ENCODE data around the gene ATP13A3. TPM values are rescaled to one million over a fixed set of nuclear protein-coding genes. Genes with fewer than 3 reads are reported as not detected.
A peak's percentile ranks its signal among the peaks of the same experiment; 100 is the strongest.

The ATP13A3 gene
- total RNA-seq, 1 experiment from 2014 or later: 181 TPM

GRCh38 chr3:194379651-194380050 lies 107.2 kb downstream of the ATP13A3 start:
- CTCF ChIA-PET: interaction anchor here (0.6 kb wide), 1 partner anchor 127 kb away, joined by 8 read pairs; no protein-coding TSS in a partner anchor
- no peak overlapping the region for H3K27ac Mint-ChIP-seq (ENCODE audit: unreplicated experiment)
- no peaks in the 10 kb centered on the region for H3K4me1 Mint-ChIP-seq (ENCODE audit: low read depth, unreplicated experiment)
- no peak for DNase-seq
- H3K4me3 Mint-ChIP-seq (ENCODE audit: unreplicated experiment): no peak overlapping the region
- no peak for TF ChIP-seq CTCF (IDR thresholded peaks at IDR 0.05; ENCODE audit: insufficient read depth in 1 of 2, low read depth in 1 of 2, low read length in 1 of 2, severe bottlenecking in 1 of 2, unreplicated experiment in 1 of 2)
- Histone ChIP-seq H3K36me3 (ENCODE audit: control insufficient read depth, insufficient read depth, low read length) (no peaks in the 10 kb centered on the region), H3K27me3 (replicated peaks; ENCODE audit: control insufficient read depth, insufficient read depth, low read length) (no peaks in the 10 kb centered on the region), H3K4me1 (no peaks in the 10 kb centered on the region), H3K9me3 (no peaks in the 10 kb centered on the region), H3K4me3 (ENCODE audit: low read depth, low read length) (no peak overlapping the region)
- no peaks in the 10 kb centered on the region for H3K36me3 Mint-ChIP-seq (ENCODE audit: insufficient read depth, unreplicated experiment)
- no TSS peak for BruUV-seq (replicated peaks)
- no peaks in the 10 kb centered on the region for H3K27me3 Mint-ChIP-seq (ENCODE audit: insufficient read depth, unreplicated experiment)
- intact Hi-C loops (cut with micrococcal nuclease; ENCODE audit: unreplicated experiment): no loop called here
- POLR2A ChIA-PET: no interaction called here
- H3K9me3 Mint-ChIP-seq (ENCODE audit: unreplicated experiment): no peaks in the 10 kb centered on the region

GRCh38 chr3:194379231-194379630 lies 107.6 kb downstream of the ATP13A3 start:
- no peaks in the 10 kb centered on the region for H3K9me3 Mint-ChIP-seq (ENCODE audit: unreplicated experiment)
- DNase-seq: no peak
- H3K4me1 Mint-ChIP-seq (ENCODE audit: low read depth, unreplicated experiment): no peaks in the 10 kb centered on the region
- H3K27ac Mint-ChIP-seq (ENCODE audit: unreplicated experiment): no peak overlapping the region
- ChIA-PET POLR2A (no interaction called here), CTCF (interaction anchor here (0.6 kb wide), 1 partner anchor 127 kb away, joined by 8 read pairs; no protein-coding TSS in a partner anchor)
- Histone ChIP-seq H3K4me1 (no peaks in the 10 kb centered on the region), H3K4me3 (ENCODE audit: low read depth, low read length) (no peak overlapping the region), H3K27me3 (replicated peaks; ENCODE audit: control insufficient read depth, insufficient read depth, low read length) (no peaks in the 10 kb centered on the region), H3K36me3 (ENCODE audit: control insufficient read depth, insufficient read depth, low read length) (no peaks in the 10 kb centered on the region), H3K9me3 (no peaks in the 10 kb centered on the region)
- no peaks in the 10 kb centered on the region for H3K36me3 Mint-ChIP-seq (ENCODE audit: insufficient read depth, unreplicated experiment)
- no peak for TF ChIP-seq CTCF (IDR thresholded peaks at IDR 0.05; ENCODE audit: insufficient read depth in 1 of 2, low read depth in 1 of 2, low read length in 1 of 2, severe bottlenecking in 1 of 2, unreplicated experiment in 1 of 2)
- H3K27me3 Mint-ChIP-seq (ENCODE audit: insufficient read depth, unreplicated experiment): no peaks in the 10 kb centered on the region
- H3K4me3 Mint-ChIP-seq (ENCODE audit: unreplicated experiment): no peak overlapping the region
- intact Hi-C loops (cut with micrococcal nuclease; ENCODE audit: unreplicated experiment): no loop called here
- BruUV-seq (replicated peaks): no TSS peak

- POLR2A ChIA-PET: no interaction called here
- Mint-ChIP-seq H3K9me3 (ENCODE audit: unreplicated experiment) (no peaks in the 10 kb centered on the region), H3K36me3 (ENCODE audit: insufficient read depth, unreplicated experiment) (no peaks in the 10 kb centered on the region), H3K4me1 (ENCODE audit: low read depth, unreplicated experiment) (no peaks in the 10 kb centered on the region), H3K27ac (ENCODE audit: unreplicated experiment) (no peak overlapping the region), H3K4me3 (ENCODE audit: unreplicated experiment) (no peak overlapping the region), H3K27me3 (ENCODE audit: insufficient read depth, unreplicated experiment) (no peaks in the 10 kb centered on the region)
- H3K27me3 ChIP-seq (replicated peaks; ENCODE audit: control insufficient read depth, insufficient read depth, low read length): no peaks in the 10 kb centered on the region
- no TSS peak for BruUV-seq (replicated peaks)
- peak in 1 of 2 experiments; percentile 1 for DNase-seq
- intact Hi-C loops (cut with micrococcal nuclease; ENCODE audit: unreplicated experiment): no loop called here
- H3K36me3 ChIP-seq (ENCODE audit: control insufficient read depth, insufficient read depth, low read length): no peaks in the 10 kb centered on the region
- no peak for TF ChIP-seq CTCF (IDR thresholded peaks at IDR 0.05; ENCODE audit: insufficient read depth in 1 of 2, low read depth in 1 of 2, low read length in 1 of 2, severe bottlenecking in 1 of 2, unreplicated experiment in 1 of 2)
- no peaks in the 10 kb centered on the region for H3K9me3 ChIP-seq
- H3K4me3 ChIP-seq (ENCODE audit: low read depth, low read length): no peak overlapping the region
- CTCF ChIA-PET: no interaction called here
- no peaks in the 10 kb centered on the region for H3K4me1 ChIP-seq
These were observed 109.1 kb downstream of the ATP13A3 start for GRCh38 chr3:194377708-194378107.
